GM12865 (cell line): ENCODE results near the gene HNRNPM.

ENCODE experiments used
- DNase-seq: peaks from one replicate; pipeline ENCODE4 v3.0.0; 2010; ENCODE audit warnings: low read depth
- H3K4me3 ChIP-seq: 2 replicates; pipeline ENCODE4 v1.5.1; 2011; ENCODE audit warnings: mild to moderate bottlenecking, low read depth, low read length, control low read depth
- CTCF ChIP-seq: IDR thresholded peaks from 2 replicates; pipeline ENCODE4 v1.5.1; 2011; ENCODE audit warnings: low read length, control low read depth, low read depth, inconsistent platforms; ENCODE audit not compliant: insufficient read depth; ENCODE audit errors: missing control alignments

The HNRNPM gene

GRCh38 chr19:8454218-8454617, 9.4 kb downstream of the HNRNPM start:
- no peak for TF ChIP-seq CTCF
- DNase-seq, result no peak
- no peak overlapping the region for H3K4me3 ChIP-seq

GRCh38 chr19:8455018-8455417, 10.2 kb downstream of the HNRNPM start:
- no peak overlapping the region for H3K4me3 ChIP-seq
- TF ChIP-seq CTCF, result no peak
- DNase-seq, result no peak

GRCh38 chr19:8456064-8456463, 11.3 kb downstream of the HNRNPM start:
- no peak for TF ChIP-seq CTCF
- no peak for DNase-seq
- H3K4me3 ChIP-seq, result no peak overlapping the region

- no peak for DNase-seq
- H3K4me3 ChIP-seq, result no peak overlapping the region
- no peak for TF ChIP-seq CTCF
Observed at GRCh38 chr19:8457209-8457608, 12.4 kb downstream of the HNRNPM start.

- no peak for TF ChIP-seq CTCF
- DNase-seq, result no peak
- no peak overlapping the region for H3K4me3 ChIP-seq
Observed at GRCh38 chr19:8457827-8458226, 13.1 kb downstream of the HNRNPM start.

GRCh38 chr19:8458380-8458779, 13.6 kb downstream of the HNRNPM start:
- no peak overlapping the region for H3K4me3 ChIP-seq
- DNase-seq, result no peak
- TF ChIP-seq CTCF, result no peak

- DNase-seq, result no peak
- no peak overlapping the region for H3K4me3 ChIP-seq
- TF ChIP-seq CTCF, result no peak
Observed at GRCh38 chr19:8459095-8459494, 14.3 kb downstream of the HNRNPM start.
